H9 (cell line): ENCODE results near the gene MRO. TPM values are rescaled to one million over a fixed set of nuclear protein-coding genes. Genes with fewer than 3 reads are reported as not detected.

Source experiments
- DNase-seq: peaks from one replicate; pipeline ENCODE4 v3.0.0-alpha.2; 2017
- H2AFZ ChIP-seq: one replicate; pipeline ENCODE4 v1.6.1; 2013; ENCODE audit warnings: mild to moderate bottlenecking, low read length, control low read depth, moderate library complexity
- H2AK5ac ChIP-seq: 2 replicates; pipeline ENCODE4 v1.6.1; 2013; ENCODE audit warnings: low read length, control low read depth, mixed read lengths; ENCODE audit not compliant: insufficient read length
- H2BK120ac ChIP-seq: one replicate; pipeline ENCODE4 v1.6.1; 2013; ENCODE audit warnings: low read depth, mild to moderate bottlenecking, low read length, control low read depth, inconsistent platforms; ENCODE audit not compliant: poor library complexity, severe bottlenecking
- H2BK12ac ChIP-seq: 2 replicates; pipeline ENCODE4 v1.6.1; 2013; ENCODE audit warnings: low read length, control low read depth, mixed read lengths, low read depth; ENCODE audit not compliant: insufficient read length
- H2BK15ac ChIP-seq: 2 replicates; pipeline ENCODE4 v1.6.1; 2013; ENCODE audit warnings: low read depth, low read length, control low read depth
- H2BK20ac ChIP-seq: one replicate; pipeline ENCODE4 v1.6.1; 2013; ENCODE audit warnings: low read depth, mild to moderate bottlenecking, low read length, control low read depth, inconsistent platforms; ENCODE audit not compliant: poor library complexity, severe bottlenecking
- H2BK5ac ChIP-seq: 2 replicates; pipeline ENCODE4 v1.6.1; 2013; ENCODE audit warnings: low read length, control low read depth, mixed read lengths; ENCODE audit not compliant: insufficient read length
- H3K14ac ChIP-seq: 2 replicates; pipeline ENCODE4 v1.6.1; 2013; ENCODE audit warnings: low read length, control low read depth; ENCODE audit not compliant: insufficient read depth
- H3K18ac ChIP-seq: 2 replicates; pipeline ENCODE4 v1.6.1; 2013; ENCODE audit warnings: low read depth, mild to moderate bottlenecking, mixed read lengths, low read length, control low read depth; ENCODE audit not compliant: insufficient read length
- H3K23ac ChIP-seq: 2 replicates; pipeline ENCODE4 v1.6.1; 2013; ENCODE audit warnings: low read length, control low read depth, mixed read lengths, low read depth; ENCODE audit not compliant: insufficient read length
- H3K23me2 ChIP-seq: 2 replicates; pipeline ENCODE4 v1.6.1; 2013; ENCODE audit warnings: low read depth, mild to moderate bottlenecking, mixed read lengths, low read length, control low read depth; ENCODE audit not compliant: insufficient read length, poor library complexity, severe bottlenecking
- H3K27ac ChIP-seq: 2 replicates; pipeline ENCODE4 v1.5.1; 2013; ENCODE audit warnings: low read length, control low read depth, mixed read lengths, low read depth; ENCODE audit not compliant: insufficient read length
- H3K27me3 ChIP-seq: 2 replicates; pipeline ENCODE4 v1.6.1; 2013; ENCODE audit warnings: low read length, control low read depth, inconsistent platforms; ENCODE audit not compliant: insufficient read depth
- H3K4ac ChIP-seq: 2 replicates; pipeline ENCODE4 v1.6.1; 2013; ENCODE audit warnings: low read depth, mild to moderate bottlenecking, control low read depth, inconsistent platforms, low read length, moderate library complexity
- H3K4me1 ChIP-seq: 2 replicates; pipeline ENCODE4 v1.6.1; 2013; ENCODE audit warnings: low read length, control low read depth, inconsistent platforms; ENCODE audit not compliant: insufficient read depth
- H3K4me2 ChIP-seq: 2 replicates; pipeline ENCODE4 v1.6.1; 2013; ENCODE audit warnings: low read length, control low read depth, mixed read lengths; ENCODE audit not compliant: insufficient read length, insufficient read depth
- H3K56ac ChIP-seq: 2 replicates; pipeline ENCODE4 v1.6.1; 2013; ENCODE audit warnings: low read depth, mild to moderate bottlenecking, mixed read lengths, low read length, control low read depth; ENCODE audit not compliant: insufficient read length
- H3K79me1 ChIP-seq: 2 replicates; pipeline ENCODE4 v1.6.1; 2013; ENCODE audit warnings: low read depth, mild to moderate bottlenecking, moderate library complexity, low read length, control low read depth, inconsistent platforms; ENCODE audit not compliant: insufficient read depth, poor library complexity, severe bottlenecking
- H3K79me2 ChIP-seq: 2 replicates; pipeline ENCODE4 v1.6.1; 2013; ENCODE audit warnings: low read length, control low read depth, inconsistent platforms; ENCODE audit not compliant: insufficient read depth
- H3K9ac ChIP-seq: 2 replicates; pipeline ENCODE4 v1.6.1; 2013; ENCODE audit warnings: low read length, control low read depth, mixed read lengths; ENCODE audit not compliant: insufficient read length; ENCODE audit errors: extremely low read depth
- H3K9me3 ChIP-seq: one replicate; pipeline ENCODE4 v1.6.1; 2013; ENCODE audit warnings: low read depth, low read length, inconsistent platforms; ENCODE audit not compliant: control insufficient read depth
- H3T11ph ChIP-seq: one replicate; pipeline ENCODE4 v1.6.1; 2013; ENCODE audit warnings: mild to moderate bottlenecking, low read length, control low read depth, inconsistent platforms
- H4K20me1 ChIP-seq: one replicate; pipeline ENCODE4 v1.6.1; 2013; ENCODE audit not compliant: control insufficient read depth, insufficient read length, insufficient read depth
- H4K5ac ChIP-seq: 2 replicates; pipeline ENCODE4 v1.6.1; 2013; ENCODE audit warnings: low read depth, mild to moderate bottlenecking, mixed read lengths, low read length, control low read depth; ENCODE audit not compliant: insufficient read length
- H4K8ac ChIP-seq: replicated peaks from 2 replicates; pipeline ENCODE4 v1.6.1; 2013; ENCODE audit warnings: low read length, control low read depth, mixed read lengths, low read depth; ENCODE audit not compliant: insufficient read length
- H4K91ac ChIP-seq: 2 replicates; pipeline ENCODE4 v1.6.1; 2013; ENCODE audit warnings: low read depth, mild to moderate bottlenecking, moderate library complexity, mixed read lengths, low read length, control low read depth; ENCODE audit not compliant: insufficient read length
- H3K27ac Mint-ChIP-seq, 3 experiments: 2 replicates in 2 of 3; 3 replicates in 1 of 3; pipeline ENCODE4 v1.8.0; 2020 to 2021; ENCODE audit warnings: mixed read lengths in 3 of 3, mild to moderate bottlenecking in 1 of 3, moderate library complexity in 1 of 3
- H3K27me3 Mint-ChIP-seq: 2 replicates; pipeline ENCODE4 v1.8.0; 2021; ENCODE audit warnings: low read depth, mild to moderate bottlenecking, moderate library complexity, mixed read lengths
- H3K36me3 Mint-ChIP-seq, 3 experiments: 2 replicates in 2 of 3; 3 replicates in 1 of 3; pipeline ENCODE4 v1.8.0; 2020 to 2021; ENCODE audit warnings: low read depth in 3 of 3, mixed read lengths in 3 of 3; ENCODE audit not compliant: insufficient read depth in 1 of 3
- H3K4me1 Mint-ChIP-seq, 2 experiments: 2 replicates each; pipeline ENCODE4 v1.8.0; 2020; ENCODE audit warnings: mixed read lengths in 2 of 2
- H3K4me3 Mint-ChIP-seq, 2 experiments: 2 replicates in 1 of 2; 3 replicates in 1 of 2; pipeline ENCODE4 v1.8.0; 2020 to 2021; ENCODE audit warnings: mild to moderate bottlenecking in 2 of 2, mixed read lengths in 2 of 2, moderate library complexity in 1 of 2
- H3K9me3 Mint-ChIP-seq, 2 experiments: 2 replicates in 1 of 2; 3 replicates in 1 of 2; pipeline ENCODE4 v1.8.0; 2020; ENCODE audit warnings: mild to moderate bottlenecking in 2 of 2, mixed read lengths in 2 of 2, moderate library complexity in 1 of 2
- WGBS: extraction: QIAGEN DNeasy Blood & Tissue Kit; methylation state at CpG from one replicate; pipeline ENCODE4 v1.1.7; 2013; ENCODE audit warnings: missing lambda C conversion rate, low lambda C conversion rate, mixed read lengths; ENCODE audit not compliant: insufficient read length; ENCODE audit errors: extremely low coverage; 5-methylcytosine and 5-hydroxymethylcytosine counted together
- total RNA-seq: library from RNA; stranded (reverse); gene quantifications from 2 replicates; pipeline ENCODE4 v1.2.1, GENCODE V29; 2021
- TF ChIP-seq, protein P1 (sequence below): fragments of 200-600 bp; sonication (generic); conservative IDR thresholded peaks from 3 replicates; pipeline ENCODE4 v1.8.0; 2021; ENCODE audit warnings: antibody characterized with exemption, mild to moderate bottlenecking

The MRO gene
- total RNA-seq, 1 experiment from 2014 or later = 0.57 TPM

GRCh38 chr18:50814395-50814794 lies 5.4 kb downstream of the MRO start:
- Histone ChIP-seq H3K23ac (no peak overlapping the region), H2BK20ac (no peak overlapping the region), H2AFZ (no peak overlapping the region), H3K18ac (no peak overlapping the region), H3K79me1 (no peaks in the 10 kb centered on the region), H3K9ac (no peak overlapping the region), H2BK120ac (no peak overlapping the region), H2BK5ac (no peak overlapping the region), H2BK12ac (no peak overlapping the region), H3K27me3 (no peaks in the 10 kb centered on the region), H3K9me3 (no peaks in the 10 kb centered on the region), H3K4me1 (0 out of 2 replicates have a peak, but pooled peaks cover 2% of the 10 kb centered on the region), H3K23me2 (no peaks in the 10 kb centered on the region), H3K4ac (no peak overlapping the region), H2BK15ac (no peak overlapping the region), H4K20me1 (no peaks in the 10 kb centered on the region), H3K14ac (no peak overlapping the region), H3K4me2 (no peak overlapping the region), H4K91ac (no peak overlapping the region), H4K8ac (no peak overlapping the region), H3K79me2 (no peaks in the 10 kb centered on the region), H3T11ph (no peak overlapping the region), H3K27ac (no peak overlapping the region), H4K5ac (no peak overlapping the region), H3K56ac (no peak overlapping the region), H2AK5ac (no peak overlapping the region)
- Mint-ChIP-seq H3K27me3 (peaks cover 2% of the 10 kb centered on the region), H3K4me3 (no peak overlapping the region), H3K27ac (no peak overlapping the region), H3K36me3 (peaks cover 0 to 5% (median 0%) of the 10 kb centered on the region in 3 experiments; a peak in 2 of 7 replicates), H3K4me1 (peaks cover 16 to 19% of the 10 kb centered on the region in 2 experiments), H3K9me3 (peaks cover 2% of the 10 kb centered on the region in 2 experiments; a peak in 3 of 5 replicates)
- no peak for DNase-seq
- TF ChIP-seq, protein P1, sequence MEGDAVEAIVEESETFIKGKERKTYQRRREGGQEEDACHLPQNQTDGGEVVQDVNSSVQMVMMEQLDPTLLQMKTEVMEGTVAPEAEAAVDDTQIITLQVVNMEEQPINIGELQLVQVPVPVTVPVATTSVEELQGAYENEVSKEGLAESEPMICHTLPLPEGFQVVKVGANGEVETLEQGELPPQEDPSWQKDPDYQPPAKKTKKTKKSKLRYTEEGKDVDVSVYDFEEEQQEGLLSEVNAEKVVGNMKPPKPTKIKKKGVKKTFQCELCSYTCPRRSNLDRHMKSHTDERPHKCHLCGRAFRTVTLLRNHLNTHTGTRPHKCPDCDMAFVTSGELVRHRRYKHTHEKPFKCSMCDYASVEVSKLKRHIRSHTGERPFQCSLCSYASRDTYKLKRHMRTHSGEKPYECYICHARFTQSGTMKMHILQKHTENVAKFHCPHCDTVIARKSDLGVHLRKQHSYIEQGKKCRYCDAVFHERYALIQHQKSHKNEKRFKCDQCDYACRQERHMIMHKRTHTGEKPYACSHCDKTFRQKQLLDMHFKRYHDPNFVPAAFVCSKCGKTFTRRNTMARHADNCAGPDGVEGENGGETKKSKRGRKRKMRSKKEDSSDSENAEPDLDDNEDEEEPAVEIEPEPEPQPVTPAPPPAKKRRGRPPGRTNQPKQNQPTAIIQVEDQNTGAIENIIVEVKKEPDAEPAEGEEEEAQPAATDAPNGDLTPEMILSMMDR = no peak
- WGBS = no CpG with 5 or more reads among the region's 7 CpGs
